Psoas muscle (tissue), 8 donors: ENCODE measurements around the gene TRIM25. TPM values are rescaled to one million over a fixed set of nuclear protein-coding genes. Genes with fewer than 3 reads are reported as not detected.

Experiments used
- ATAC-seq, 4 donors: fragments of 200-7000 bp; cut with Tn5 transposase; one replicate each; pipeline ENCODE4 v1.9.1; 2020; ENCODE audit warnings: moderate library complexity in 3 of 4, mild to moderate bottlenecking in 2 of 4
- DNase-seq, 2 donors: peaks; one replicate each; pipeline ENCODE4 v3.0.0-alpha.2; 2020
- H3K27ac ChIP-seq: fragments of 200-600 bp; one replicate; pipeline ENCODE4 v1.8.0; 2022
- H3K27me3 ChIP-seq, 3 donors: fragments of 200-600 bp in 1 of 3; one replicate each; pipeline versions ENCODE4 v1.6.1 to v1.8.0; 2013 to 2022; ENCODE audit warnings: low read length in 2 of 3, mild to moderate bottlenecking in 2 of 3, moderate library complexity in 1 of 3; ENCODE audit not compliant: insufficient read depth in 3 of 3
- H3K36me3 ChIP-seq, 2 donors: fragments of 200-600 bp in 1 of 2; one replicate each; pipeline versions ENCODE4 v1.6.1 to v1.8.0; 2013 to 2022; ENCODE audit warnings: low read depth in 1 of 2, mild to moderate bottlenecking in 1 of 2, moderate library complexity in 1 of 2; ENCODE audit not compliant: insufficient read depth in 1 of 2
- H3K4me1 ChIP-seq: fragments of 200-600 bp; one replicate; pipeline ENCODE4 v1.8.0; 2022
- H3K4me3 ChIP-seq: fragments of 200-600 bp; one replicate; pipeline ENCODE4 v1.8.0; 2022; ENCODE audit warnings: mild to moderate bottlenecking
- H3K9me3 ChIP-seq: fragments of 200-600 bp; one replicate; pipeline ENCODE4 v1.8.0; 2022
- WGBS, 3 donors: extraction: QIAGEN DNeasy Blood & Tissue Kit; methylation state at CpG; one replicate each; pipeline versions ENCODE4 v1.1.6 to v1.1.7; 2013; 5-methylcytosine and 5-hydroxymethylcytosine counted together
- intact Hi-C, 2 donors: fragments of 100-400 bp; cut with DNase I; formaldehyde crosslinking; loops; one replicate each; pipeline versions ENCODE4 v1.11.0 to v1.14.2; 2022
- polyA plus RNA-seq, 3 donors: library from polyadenylated mRNA; stranded (reverse); fragments of 200-250 nt; gene quantifications; one replicate each; pipeline ENCODE4 v1.2.3, GENCODE V29; 2013
- total RNA-seq, 4 donors: library from RNA; stranded (reverse); fragmentation: NEBNext Ultra II Directional in 2 of 4; extraction: Animal tissue kit (Norgen Biotek cat#: 25700) in 2 of 4; gene quantifications; one replicate each; pipeline versions ENCODE4 v1.2.1 to v1.2.4, GENCODE V29; 2021 to 2023
- TF ChIP-seq, protein P1 (sequence below): fragments of 200-600 bp; IDR thresholded peaks from one replicate; pipeline ENCODE4 v1.8.0; 2022; ENCODE audit warnings: antibody characterized with exemption
- donor health status: healthy with polysubstance abuse.
- donor health status: DM: no; HTN: no; CAD: no; lungs with moderate emphysema.
- donor health status: Bipolar disorder and iron deficiency.
- donor health status: healthy.
- donor health status: DM: yes; HTN: yes; CAD: no.
- donor health status: DM: no; HTN: no; CAD: no.
- donor health status: DM: no; HTN: no; CAD: no.
- donor health status: DM: yes; HTN: yes; CAD: no.

The TRIM25 gene
- total and polyA plus RNA-seq, 7 donors = 5.1 to 20.0 (median 12.4) TPM

DNA sequence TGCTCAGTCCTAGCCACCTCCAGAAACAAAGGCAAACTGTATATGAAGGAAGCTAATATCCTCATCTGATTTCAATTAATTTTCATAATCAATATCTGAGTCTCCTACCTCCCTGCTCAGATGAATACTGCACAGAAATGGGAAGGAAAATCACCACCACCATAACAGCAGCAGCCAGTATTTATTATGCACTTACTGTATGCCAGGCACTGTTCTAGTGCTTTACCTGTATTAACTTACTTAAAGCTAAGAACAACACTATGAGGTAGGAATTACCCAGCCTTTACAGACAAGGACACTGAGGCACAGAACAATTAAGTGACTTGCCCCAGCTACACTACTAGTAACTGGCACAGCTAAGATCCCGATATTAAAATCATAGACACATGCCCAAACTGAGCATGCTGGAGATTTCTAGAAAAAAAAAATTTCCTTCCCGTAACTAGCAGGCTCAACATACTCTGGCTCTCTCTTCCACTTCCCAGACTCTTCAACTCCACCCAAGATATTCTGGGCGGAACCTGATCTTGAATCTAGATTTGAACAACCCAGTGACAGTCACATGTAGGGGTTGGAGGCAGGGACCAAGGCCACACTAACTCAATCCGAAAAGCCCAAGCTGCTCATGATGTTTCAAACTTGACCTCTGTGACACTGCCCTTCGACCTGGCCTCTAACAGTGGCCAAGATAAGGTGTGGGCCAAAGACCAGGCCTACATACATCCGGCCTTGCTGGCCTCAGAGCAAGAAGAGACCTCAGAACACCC lies 3.9 kb downstream of the TRIM25 start:
- intact Hi-C loops = loop anchor here in 1 of 2 donors (5.0 kb wide), 1 partner anchor 32 kb away; no protein-coding TSS in a partner anchor
- 29 to 62% (median 32%) methylated on average over 6 of the region's 6 CpGs for WGBS, 3 donors
- Histone ChIP-seq H3K4me1 (peaks cover 30% of the 10 kb centered on the region), H3K9me3 (no peaks in the 10 kb centered on the region), H3K27me3 (no peaks in the 10 kb centered on the region), H3K4me3 (peak overlapping the region; percentile 39), H3K27ac (peak overlapping the region; percentile 88), H3K36me3 (peaks cover 4 to 39% of the 10 kb centered on the region in 2 donors)
- TF ChIP-seq, protein P1, sequence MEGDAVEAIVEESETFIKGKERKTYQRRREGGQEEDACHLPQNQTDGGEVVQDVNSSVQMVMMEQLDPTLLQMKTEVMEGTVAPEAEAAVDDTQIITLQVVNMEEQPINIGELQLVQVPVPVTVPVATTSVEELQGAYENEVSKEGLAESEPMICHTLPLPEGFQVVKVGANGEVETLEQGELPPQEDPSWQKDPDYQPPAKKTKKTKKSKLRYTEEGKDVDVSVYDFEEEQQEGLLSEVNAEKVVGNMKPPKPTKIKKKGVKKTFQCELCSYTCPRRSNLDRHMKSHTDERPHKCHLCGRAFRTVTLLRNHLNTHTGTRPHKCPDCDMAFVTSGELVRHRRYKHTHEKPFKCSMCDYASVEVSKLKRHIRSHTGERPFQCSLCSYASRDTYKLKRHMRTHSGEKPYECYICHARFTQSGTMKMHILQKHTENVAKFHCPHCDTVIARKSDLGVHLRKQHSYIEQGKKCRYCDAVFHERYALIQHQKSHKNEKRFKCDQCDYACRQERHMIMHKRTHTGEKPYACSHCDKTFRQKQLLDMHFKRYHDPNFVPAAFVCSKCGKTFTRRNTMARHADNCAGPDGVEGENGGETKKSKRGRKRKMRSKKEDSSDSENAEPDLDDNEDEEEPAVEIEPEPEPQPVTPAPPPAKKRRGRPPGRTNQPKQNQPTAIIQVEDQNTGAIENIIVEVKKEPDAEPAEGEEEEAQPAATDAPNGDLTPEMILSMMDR = no peak
- ATAC-seq (peak in 1 of 4 donors; percentile 11), DNase-seq (no peak)

DNA sequence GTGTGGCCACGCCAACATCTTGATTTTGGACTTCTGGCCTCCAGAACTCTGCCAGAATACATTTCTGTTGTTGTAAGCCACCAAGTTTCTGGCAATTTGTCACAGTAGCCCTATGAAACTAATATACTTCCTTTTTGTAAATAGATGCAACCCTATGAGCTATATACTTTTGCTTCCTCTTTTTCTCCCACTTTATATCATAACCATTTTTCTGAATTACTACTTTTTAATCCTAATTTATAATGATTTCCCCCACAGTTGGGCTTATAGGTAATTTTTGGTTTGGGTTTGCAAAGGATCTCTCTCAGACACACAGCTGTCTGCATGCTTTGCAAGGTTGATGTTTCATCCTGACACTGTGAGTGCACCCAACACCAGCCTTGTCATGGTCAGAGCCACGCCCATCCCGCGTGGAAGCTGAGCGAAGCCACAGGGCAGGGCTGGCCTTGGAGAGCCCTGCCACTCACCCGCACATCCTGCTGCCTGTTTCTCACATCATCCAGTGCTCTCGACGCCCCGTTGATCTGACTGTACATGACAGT lies 5.8 kb downstream of the TRIM25 start:
- ATAC-seq (peak in 2 of 4 donors; percentile 45 to 48), DNase-seq (peak; percentile 62 to 77)
- Histone ChIP-seq H3K27ac (peak overlapping the region; percentile 10), H3K4me3 (no peak overlapping the region), H3K36me3 (peaks cover 12 to 57% of the 10 kb centered on the region in 2 donors), H3K4me1 (peaks cover 30% of the 10 kb centered on the region), H3K9me3 (no peaks in the 10 kb centered on the region), H3K27me3 (no peaks in the 10 kb centered on the region)
- intact Hi-C loops = loop anchor here in 1 of 2 donors (5.0 kb wide), 1 partner anchor 34 kb away; no protein-coding TSS in a partner anchor
- 69 to 84% (median 69%) methylated on average over 9 of the region's 9 CpGs for WGBS, 3 donors
- TF ChIP-seq, protein P1 = no peak

DNA sequence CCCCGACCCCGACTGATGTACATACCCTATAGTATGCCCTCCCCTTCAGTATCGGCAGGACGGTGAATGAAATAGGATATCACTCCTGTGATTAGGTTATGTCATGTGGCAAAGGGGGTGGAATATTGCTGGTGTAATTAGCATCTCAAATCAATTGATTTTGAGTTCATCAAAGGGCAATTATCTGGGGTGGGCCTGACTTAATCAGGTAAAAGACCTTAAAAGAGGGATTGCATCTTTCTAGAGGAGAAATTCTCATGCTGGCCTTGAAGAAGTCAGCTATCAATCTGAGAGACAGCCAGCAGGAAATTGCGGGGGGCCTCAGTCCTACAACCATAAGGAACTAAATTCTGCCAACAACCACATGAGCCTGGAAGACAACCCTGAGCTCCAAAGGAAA lies 10.3 kb downstream of the TRIM25 start:
- Histone ChIP-seq H3K4me1 (peaks cover 6% of the 10 kb centered on the region), H3K4me3 (no peak overlapping the region), H3K27ac (no peak overlapping the region), H3K36me3 (peaks cover 20 to 100% of the 10 kb centered on the region in 2 donors), H3K9me3 (no peaks in the 10 kb centered on the region), H3K27me3 (no peaks in the 10 kb centered on the region)
- WGBS, 3 donors = 88 to 98% (median 96%) methylated on average over 5 of the region's 5 CpGs
- intact Hi-C loops = no loop called here
- TF ChIP-seq, protein P1 = no peak
- ATAC-seq (no peak), DNase-seq (no peak)

DNA sequence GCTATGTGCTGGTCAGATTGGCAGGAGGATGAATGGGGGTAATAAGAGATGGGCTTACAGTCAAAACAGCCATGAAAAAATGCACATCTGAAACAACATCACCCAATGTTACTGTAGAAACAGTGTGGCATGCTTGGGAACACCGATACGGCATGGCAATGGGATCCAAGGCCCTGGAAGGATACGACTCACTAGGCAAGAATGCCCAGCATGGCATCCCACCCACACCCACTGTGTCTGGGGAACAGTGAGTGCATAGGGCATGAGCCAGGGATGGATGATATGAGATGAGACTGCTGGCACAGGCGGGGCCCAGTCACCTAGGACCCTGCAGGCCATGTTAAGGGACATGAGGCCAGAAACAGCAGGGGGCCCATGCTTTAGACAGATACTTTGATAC lies 11.5 kb downstream of the TRIM25 start:
- TF ChIP-seq, protein P1 = no peak
- Histone ChIP-seq H3K27ac (no peak overlapping the region), H3K4me3 (no peak overlapping the region), H3K36me3 (peaks cover 21 to 100% of the 10 kb centered on the region in 2 donors), H3K9me3 (no peaks in the 10 kb centered on the region), H3K4me1 (peaks cover 6% of the 10 kb centered on the region), H3K27me3 (no peaks in the 10 kb centered on the region)
- peak in 2 of 4 donors; percentile 48 for ATAC-seq
- intact Hi-C loops = no loop called here
- DNase-seq = no peak
- 53 to 81% (median 69%) methylated on average over 4 of the region's 4 CpGs for WGBS, 3 donors
